Keratinocyte (primary cell): ENCODE measurements around the gene RPL38. TPM values are rescaled to one million over a fixed set of nuclear protein-coding genes. Genes with fewer than 3 reads are reported as not detected.

ENCODE experiments used
- DNase-seq: peaks from one replicate; pipeline ENCODE4 v3.0.0-alpha.2; 2011; ENCODE audit warnings: low read depth, missing footprints, low spot score
- FAIRE-seq: peaks from 2 replicates; lab custom pipeline; 2011; peaks lifted over from hg19 to GRCh38; lab: Jason Lieb, UNC
- H2AFZ ChIP-seq: 2 replicates; pipeline ENCODE4 v1.6.0; 2012; ENCODE audit warnings: low read length, control low read depth, inconsistent platforms; ENCODE audit not compliant: control insufficient read depth
- H3K27ac ChIP-seq: 2 replicates; pipeline ENCODE4 v1.5.1; 2011; ENCODE audit warnings: low read length; ENCODE audit not compliant: control insufficient read depth, insufficient read depth
- H3K27me3 ChIP-seq: 3 replicates; pipeline ENCODE4 v1.6.0; 2011; ENCODE audit warnings: low read length; ENCODE audit not compliant: control insufficient read depth, insufficient read depth; ENCODE audit errors: extremely low read depth
- H3K36me3 ChIP-seq, 2 experiments: 2 replicates in 1 of 2; 3 replicates in 1 of 2; pipeline ENCODE4 v1.5.1; 2011; ENCODE audit warnings: low read length in 2 of 2, mild to moderate bottlenecking in 1 of 2; ENCODE audit not compliant: control insufficient read depth in 2 of 2, insufficient read depth in 2 of 2; ENCODE audit errors: extremely low read depth in 1 of 2
- H3K4me1 ChIP-seq: 3 replicates; pipeline ENCODE4 v1.5.1; 2011; ENCODE audit warnings: low read length; ENCODE audit not compliant: control insufficient read depth, insufficient read depth; ENCODE audit errors: extremely low read depth
- H3K4me2 ChIP-seq: 3 replicates; pipeline ENCODE4 v1.6.0; 2011; ENCODE audit warnings: low read depth, low read length; ENCODE audit not compliant: control insufficient read depth, insufficient read depth; ENCODE audit errors: extremely low read depth
- H3K4me3 ChIP-seq, 3 experiments: fragments of 200-600 bp in 1 of 3; sonication (generic) in 1 of 3; 2 replicates in 2 of 3; 3 replicates in 1 of 3; pipeline ENCODE4 v1.5.1; 2011 to 2016; ENCODE audit warnings: low read length in 3 of 3, mild to moderate bottlenecking in 3 of 3, control low read depth in 2 of 3, inconsistent platforms in 1 of 3, low read depth in 1 of 3, mixed read lengths in 1 of 3, mixed run types in 1 of 3, moderate library complexity in 1 of 3; ENCODE audit not compliant: control insufficient read depth in 2 of 3, insufficient read depth in 2 of 3; ENCODE audit errors: extremely low read depth in 1 of 3
- H3K79me2 ChIP-seq: 2 replicates; pipeline ENCODE4 v1.6.0; 2012; ENCODE audit warnings: low read length; ENCODE audit not compliant: control insufficient read depth, insufficient read depth
- H3K9ac ChIP-seq: 3 replicates; pipeline ENCODE4 v1.6.0; 2011; ENCODE audit warnings: low read length; ENCODE audit not compliant: control insufficient read depth, insufficient read depth; ENCODE audit errors: extremely low read depth
- H3K9me1 ChIP-seq: 3 replicates; pipeline ENCODE4 v1.6.0; 2011; ENCODE audit warnings: low read length; ENCODE audit not compliant: control insufficient read depth, insufficient read depth; ENCODE audit errors: extremely low read depth
- H3K9me3 ChIP-seq: 2 replicates; pipeline ENCODE4 v1.5.1; 2012; ENCODE audit warnings: low read depth, low read length; ENCODE audit not compliant: control insufficient read depth
- H4K20me1 ChIP-seq: 3 replicates; pipeline ENCODE4 v1.6.0; 2011; ENCODE audit warnings: low read length; ENCODE audit not compliant: control insufficient read depth, insufficient read depth; ENCODE audit errors: extremely low read depth
- CTCF ChIP-seq, 3 experiments: IDR thresholded peaks in 1 of 3; conservative IDR thresholded peaks in 1 of 3; optimal IDR thresholded peaks in 1 of 3; 2 replicates in 2 of 3; 3 replicates in 1 of 3; pipeline versions ENCODE3 to v1.5.1; 2011; ENCODE audit warnings: low read length in 3 of 3, mild to moderate bottlenecking in 3 of 3, moderate library complexity in 2 of 3, control low read depth in 1 of 3, inconsistent platforms in 1 of 3; ENCODE audit not compliant: insufficient read depth in 2 of 3; ENCODE audit errors: extremely low read depth in 1 of 3
- EZH2 ChIP-seq: IDR thresholded peaks from one replicate; pipeline ENCODE4 v1.6.1; 2012; ENCODE audit warnings: inconsistent platforms, mild to moderate bottlenecking, low read length, moderate library complexity
- dilution Hi-C: fragments of 300-500 bp; cut with MboI; formaldehyde crosslinking; loops from one replicate; pipeline ENCODE4 v1.7.0; 2020; ENCODE audit warnings: low sequenced_read_pairs; ENCODE audit not compliant: extremely low pct_ligation_motif_present
- polyA plus RNA-seq, 5 experiments: library from polyadenylated mRNA; depleted of rRNA in 3 of 5; stranded (reverse) in 3 of 5; stranded (forward) in 1 of 5; unstranded in 1 of 5; fragments of >200 nt; gene quantifications; 1 replicate in 1 of 5; 2 replicates in 3 of 5; 3 replicates in 1 of 5; pipeline versions ENCODE4 v1.2.1 to v1.2.3, GENCODE V29; 2011 to 2012; ENCODE audit warnings: missing spikeins in 2 of 5, low read depth in 1 of 5, low replicate concordance in 1 of 5

The RPL38 gene
- polyA plus RNA-seq, 1 donor (not counting 4 experiments of a cell fraction or from before 2014, with no cell fraction given) = 1,779 TPM

- Histone ChIP-seq H2AFZ (no peak overlapping the region), H3K27me3 (peaks cover 10% of the 10 kb centered on the region), H3K27ac (no peak overlapping the region), H3K9me1 (no peaks in the 10 kb centered on the region), H4K20me1 (no peaks in the 10 kb centered on the region), H3K9ac (no peak overlapping the region), H3K79me2 (no peaks in the 10 kb centered on the region), H3K4me2 (no peak overlapping the region), H3K4me1 (no peaks in the 10 kb centered on the region), H3K9me3 (no peaks in the 10 kb centered on the region), H3K36me3 (no peaks in the 10 kb centered on the region), H3K4me3 (no peak overlapping the region)
- dilution Hi-C loops = no loop called here
- no peak for DNase-seq
- FAIRE-seq = no peak
- TF ChIP-seq EZH2 (no peak), CTCF (optimal IDR thresholded peaks at IDR 0.05 in 1 of 3, IDR thresholded peaks at IDR 0.05 in 1 of 3, conservative IDR thresholded peaks at IDR 0.05 in 1 of 3; ENCODE audit: extremely low read depth in 1 of 3, insufficient read depth in 2 of 3, low read length in 3 of 3) (no peak)
Measured at GRCh38 chr17:74160656-74161502, 42.6 kb upstream of the RPL38 start.

- DNase-seq = no peak
- H3K27me3 ChIP-seq = peaks cover 10% of the 10 kb centered on the region
- H3K4me1 ChIP-seq = no peaks in the 10 kb centered on the region
- no peak for FAIRE-seq
- dilution Hi-C loops = no loop called here
- H3K4me3 ChIP-seq = no peak overlapping the region
- no peaks in the 10 kb centered on the region for H3K9me3 ChIP-seq
- H3K36me3 ChIP-seq = no peaks in the 10 kb centered on the region
- TF ChIP-seq CTCF (optimal IDR thresholded peaks at IDR 0.05 in 1 of 3, IDR thresholded peaks at IDR 0.05 in 1 of 3, conservative IDR thresholded peaks at IDR 0.05 in 1 of 3; ENCODE audit: extremely low read depth in 1 of 3, insufficient read depth in 2 of 3, low read length in 3 of 3) (no peak), EZH2 (no peak)
- no peak overlapping the region for H2AFZ ChIP-seq
- no peaks in the 10 kb centered on the region for H3K79me2 ChIP-seq
- H3K9me1 ChIP-seq = no peaks in the 10 kb centered on the region
- H3K4me2 ChIP-seq = no peak overlapping the region
- H4K20me1 ChIP-seq = no peaks in the 10 kb centered on the region
- H3K9ac ChIP-seq = no peak overlapping the region
- no peak overlapping the region for H3K27ac ChIP-seq
Measured at GRCh38 chr17:74161503-74161875, 42.0 kb upstream of the RPL38 start.
